SK-N-MC (cell line): ENCODE results near the gene CHST13.

ENCODE experiments used
- DNase-seq: peaks from one replicate; pipeline ENCODE4 v3.0.0-alpha.2; 2011; ENCODE audit warnings: low read depth, low spot score
- H3K27ac ChIP-seq: fragments of 200-600 bp; sonication (generic); 2 replicates; pipeline ENCODE4 v1.5.1; 2016; ENCODE audit warnings: mixed run types
- H3K36me3 ChIP-seq: fragments of 200-600 bp; sonication (generic); 2 replicates; pipeline ENCODE4 v1.6.1; 2017; ENCODE audit warnings: antibody characterized with exemption, low read length, mixed read lengths; ENCODE audit not compliant: insufficient read depth
- H3K4me3 ChIP-seq: fragments of 200-600 bp; sonication (generic); 2 replicates; pipeline ENCODE4 v1.5.1; 2016
- H3K9ac ChIP-seq: fragments of 200-600 bp; sonication (generic); 2 replicates; pipeline ENCODE4 v1.8.0; 2017; ENCODE audit warnings: mixed run types, mixed read lengths; ENCODE audit not compliant: insufficient read length
- H3K9me3 ChIP-seq: fragments of 200-600 bp; sonication (generic); 2 replicates; pipeline ENCODE4 v1.6.1; 2017; ENCODE audit warnings: low read depth, mild to moderate bottlenecking, antibody characterized with exemption, low read length, moderate library complexity, mixed read lengths
- EZH2 ChIP-seq: fragments of 200-600 bp; sonication (generic); IDR thresholded peaks from one replicate; pipeline ENCODE4 v1.6.1; 2017; ENCODE audit warnings: antibody characterized with exemption
- FOXP2 ChIP-seq: optimal IDR thresholded peaks from 2 replicates; pipeline ENCODE3; 2011; ENCODE audit warnings: mild to moderate bottlenecking, moderate library complexity; ENCODE audit not compliant: insufficient read depth; ENCODE audit errors: extremely low read length, control extremely low read depth
- POLR2AphosphoS5 ChIP-seq: IDR thresholded peaks from 2 replicates; pipeline ENCODE4 v1.6.1; 2012; ENCODE audit warnings: mild to moderate bottlenecking, low read depth, low read length, borderline replicate concordance

The CHST13 gene

DNA sequence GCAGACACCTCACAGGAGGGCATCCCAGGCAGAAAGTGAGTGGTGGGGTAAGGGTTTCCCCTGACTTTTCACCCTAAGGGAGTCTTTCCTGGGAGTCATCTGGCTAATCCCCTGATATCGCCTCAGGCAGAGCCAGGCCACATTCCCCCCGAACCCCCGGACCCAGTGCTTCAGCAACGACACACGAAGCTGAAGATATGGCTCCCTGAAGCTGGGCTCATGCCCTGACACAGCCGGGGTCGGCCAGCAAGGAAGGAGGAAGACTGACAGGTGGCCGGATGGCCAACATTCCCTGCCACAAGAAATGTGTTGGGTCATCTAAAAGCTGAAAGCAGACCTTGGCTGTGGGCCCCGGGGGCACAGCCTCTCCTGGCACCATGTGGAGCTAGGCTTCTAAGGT lies 14.4 kb downstream of the CHST13 start:
- Histone ChIP-seq H3K9ac (no peak overlapping the region), H3K36me3 (no peaks in the 10 kb centered on the region), H3K9me3 (no peaks in the 10 kb centered on the region), H3K27ac (no peak overlapping the region), H3K4me3 (no peak overlapping the region)
- TF ChIP-seq EZH2 (no peak), POLR2AphosphoS5 (no peak), FOXP2 (no peak)
- no peak for DNase-seq

DNA sequence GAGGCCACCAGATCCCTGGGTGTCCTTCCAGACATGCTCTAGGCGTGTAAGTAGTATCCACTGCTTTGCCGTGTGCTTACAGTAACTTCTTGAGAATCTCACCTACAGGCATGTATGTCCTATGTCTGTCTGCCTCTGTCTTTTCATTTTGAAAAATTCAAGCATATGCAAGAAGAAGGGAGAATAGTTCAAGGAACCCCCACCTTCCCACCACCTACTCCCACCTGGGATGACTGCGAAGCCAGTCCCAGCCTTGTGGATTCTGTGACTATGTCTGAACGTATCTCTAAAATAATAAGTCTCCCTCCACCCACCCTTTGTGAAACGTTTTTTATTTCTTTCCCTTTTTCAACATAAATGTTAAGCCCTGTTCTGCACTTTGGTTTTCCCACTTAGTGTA lies 15.0 kb downstream of the CHST13 start:
- no peak overlapping the region for H3K9ac ChIP-seq
- no peak overlapping the region for H3K4me3 ChIP-seq
- H3K9me3 ChIP-seq: no peaks in the 10 kb centered on the region
- no peak for DNase-seq
- no peak overlapping the region; the same call in none of the 2 replicates for H3K27ac ChIP-seq
- TF ChIP-seq FOXP2 (no peak), EZH2 (no peak), POLR2AphosphoS5 (no peak)
- no peaks in the 10 kb centered on the region for H3K36me3 ChIP-seq

DNA sequence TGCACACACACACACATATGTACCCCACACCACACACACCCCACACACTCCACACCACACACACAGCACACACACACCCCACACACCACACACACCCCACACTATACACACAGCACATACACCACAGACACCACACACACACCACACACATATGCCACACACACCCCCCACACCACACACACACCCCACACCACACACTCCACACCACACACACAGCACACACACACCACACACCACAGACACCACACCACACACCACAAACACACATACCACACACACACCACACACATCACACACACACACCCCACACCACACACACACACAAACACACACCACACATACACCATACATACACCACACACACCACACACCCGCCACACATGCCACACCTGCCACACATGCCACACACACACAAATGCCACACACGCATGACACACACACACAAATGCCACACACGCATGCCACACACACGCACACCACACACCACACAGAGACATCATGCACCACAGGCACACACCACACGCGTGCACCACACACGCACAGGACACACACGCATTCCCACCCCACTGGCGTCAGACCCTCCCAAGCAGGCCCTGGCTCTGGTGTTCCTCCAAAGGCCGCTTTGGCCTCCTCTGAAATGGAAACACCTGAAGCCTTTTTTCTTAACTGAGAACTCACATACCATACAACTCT lies 15.7 kb downstream of the CHST13 start:
- no peaks in the 10 kb centered on the region for H3K36me3 ChIP-seq
- no peak for DNase-seq
- H3K27ac ChIP-seq: peak overlapping the region; percentile 94
- no peak for TF ChIP-seq POLR2AphosphoS5
- TF ChIP-seq EZH2: no peak
- TF ChIP-seq FOXP2: no peak
- no peak overlapping the region for H3K9ac ChIP-seq
- no peaks in the 10 kb centered on the region for H3K9me3 ChIP-seq
- H3K4me3 ChIP-seq: no peak overlapping the region

DNA sequence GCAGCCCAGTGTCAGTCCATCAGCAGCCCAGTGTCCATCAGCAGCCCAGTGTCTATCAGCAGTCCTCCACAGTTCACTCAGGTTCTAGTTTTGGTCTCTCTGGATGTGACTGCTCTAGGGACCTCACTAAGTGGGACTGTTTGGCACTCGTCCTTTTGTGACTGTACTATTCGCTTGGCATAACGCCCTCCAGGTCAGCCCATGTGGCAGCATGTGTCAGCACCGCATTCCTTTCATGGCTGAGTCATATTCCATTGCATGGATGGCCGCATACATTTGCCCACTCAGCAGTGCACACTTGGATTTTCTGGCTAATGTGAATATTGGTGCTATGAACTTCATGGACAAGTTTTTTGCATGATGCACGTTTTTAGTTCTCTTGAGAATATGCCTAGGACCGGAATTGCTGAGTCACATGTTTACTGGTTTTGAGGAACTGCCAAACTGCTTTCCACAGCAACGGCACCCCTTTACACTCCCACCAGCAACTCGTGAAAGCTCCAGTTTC lies 16.4 kb downstream of the CHST13 start:
- H3K9me3 ChIP-seq: no peaks in the 10 kb centered on the region
- peak overlapping the region; percentile 62 for H3K9ac ChIP-seq
- peak overlapping the region; percentile 38 for H3K4me3 ChIP-seq
- TF ChIP-seq FOXP2 (no peak), EZH2 (no peak), POLR2AphosphoS5 (no peak)
- peak; percentile 65 for DNase-seq
- peak overlapping the region; percentile 94 for H3K27ac ChIP-seq
- no peaks in the 10 kb centered on the region for H3K36me3 ChIP-seq

DNA sequence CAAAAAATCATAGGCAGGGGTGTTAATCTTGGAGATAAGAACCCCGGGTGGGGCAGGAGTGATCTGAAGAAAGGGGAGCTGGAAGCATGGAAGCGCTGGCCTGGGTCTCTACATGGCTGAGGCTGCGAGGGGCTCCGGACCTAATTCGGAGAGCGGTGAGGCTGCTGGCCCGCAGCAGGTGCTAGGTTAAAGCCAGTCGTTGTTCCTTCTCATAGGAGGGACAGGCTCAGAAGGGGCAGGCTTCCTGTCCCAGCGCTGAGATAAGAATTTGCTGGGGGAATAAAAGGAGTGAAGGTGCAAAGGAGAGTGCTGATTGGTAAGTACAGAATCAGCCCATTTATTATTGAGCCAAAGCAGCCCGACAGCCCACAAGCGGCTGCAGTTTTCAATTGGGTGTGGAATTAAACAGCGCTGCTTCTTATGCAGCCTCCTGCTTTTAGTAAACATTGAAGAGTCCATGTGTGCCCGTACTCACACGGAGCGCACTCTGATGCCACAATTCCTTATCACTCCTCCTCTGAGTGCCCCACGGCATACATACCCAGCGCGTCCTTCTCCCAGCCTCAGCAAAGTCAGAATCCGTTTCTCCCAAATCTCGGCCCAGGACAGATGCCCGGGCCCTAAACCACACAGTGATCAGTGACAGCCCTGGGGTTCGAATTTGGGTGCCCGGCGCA lies 17.1 kb downstream of the CHST13 start:
- TF ChIP-seq EZH2: no peak
- TF ChIP-seq POLR2AphosphoS5: no peak
- no peak for TF ChIP-seq FOXP2
- Histone ChIP-seq H3K36me3 (no peaks in the 10 kb centered on the region), H3K27ac (peak overlapping the region; percentile 94), H3K9ac (peak overlapping the region; percentile 62), H3K9me3 (no peaks in the 10 kb centered on the region), H3K4me3 (peak overlapping the region; percentile 38)
- DNase-seq: no peak

DNA sequence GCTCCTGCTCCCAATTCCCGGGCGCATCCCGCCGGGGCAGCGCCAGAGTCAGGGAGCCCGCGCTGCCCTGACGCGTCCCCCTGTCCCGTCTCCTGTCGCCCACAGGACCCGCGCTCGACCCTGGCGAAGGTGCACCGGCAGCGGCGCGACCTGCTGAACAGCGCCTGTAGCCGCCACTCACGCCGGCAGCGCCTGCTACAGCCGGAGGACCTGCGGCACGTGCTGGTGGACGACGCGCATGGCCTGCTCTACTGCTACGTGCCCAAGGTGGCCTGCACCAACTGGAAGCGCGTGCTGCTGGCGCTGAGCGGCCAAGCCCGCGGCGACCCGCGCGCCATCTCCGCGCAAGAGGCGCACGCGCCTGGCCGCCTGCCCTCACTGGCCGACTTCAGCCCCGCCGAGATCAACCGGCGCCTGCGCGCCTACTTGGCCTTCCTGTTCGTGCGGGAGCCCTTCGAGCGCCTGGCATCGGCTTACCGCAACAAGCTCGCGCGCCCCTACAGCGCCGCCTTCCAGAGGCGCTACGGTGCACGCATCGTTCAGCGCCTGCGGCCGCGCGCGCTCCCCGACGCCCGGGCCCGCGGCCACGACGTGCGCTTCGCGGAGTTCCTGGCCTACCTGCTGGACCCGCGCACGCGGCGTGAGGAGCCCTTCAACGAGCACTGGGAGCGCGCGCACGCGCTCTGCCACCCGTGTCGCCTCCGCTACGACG lies 17.8 kb downstream of the CHST13 start:
- H3K9ac ChIP-seq: no peak overlapping the region
- TF ChIP-seq EZH2: no peak
- TF ChIP-seq POLR2AphosphoS5: no peak
- no peak for TF ChIP-seq FOXP2

DNA sequence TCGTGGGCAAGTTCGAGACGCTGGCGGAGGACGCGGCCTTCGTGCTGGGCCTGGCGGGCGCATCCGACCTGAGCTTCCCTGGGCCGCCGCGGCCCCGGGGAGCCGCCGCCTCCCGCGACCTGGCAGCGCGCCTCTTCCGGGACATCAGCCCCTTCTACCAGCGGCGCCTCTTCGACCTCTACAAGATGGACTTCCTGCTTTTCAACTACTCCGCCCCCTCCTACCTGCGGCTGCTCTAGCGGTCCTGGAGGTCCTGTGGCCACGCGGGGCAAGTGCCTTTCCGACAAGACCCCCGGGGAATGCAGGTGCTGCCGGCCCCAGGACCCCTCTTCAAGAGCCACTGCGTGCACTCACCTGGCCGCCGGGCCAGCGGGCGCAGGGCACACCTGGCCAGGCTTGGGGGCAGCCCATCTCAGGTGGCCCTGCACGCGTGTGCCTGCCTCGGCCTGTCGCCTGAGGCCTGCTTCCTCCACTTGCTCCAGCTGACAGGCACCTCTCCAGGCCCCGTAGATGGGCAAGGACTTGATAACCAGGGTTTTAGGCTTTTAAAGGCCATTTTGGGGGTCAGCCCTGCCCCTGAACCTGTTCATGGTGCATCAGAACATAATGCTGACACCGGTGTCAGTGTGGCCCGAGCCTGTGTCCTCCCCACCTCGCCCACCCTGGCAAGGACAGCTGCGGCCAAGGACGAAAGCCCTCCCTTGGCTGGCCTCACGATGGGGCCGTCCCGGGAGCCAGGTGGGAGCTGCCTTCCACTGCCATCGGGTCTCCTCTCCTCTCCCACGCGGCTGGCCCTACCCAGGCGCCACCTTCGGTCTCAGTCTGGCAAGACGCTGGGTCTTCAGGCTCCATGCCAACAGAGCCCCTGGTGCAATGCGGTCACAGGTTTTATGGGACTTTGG lies 18.6 kb downstream of the CHST13 start:
- Histone ChIP-seq H3K4me3 (no peak overlapping the region), H3K27ac (no peak overlapping the region), H3K9me3 (no peaks in the 10 kb centered on the region), H3K36me3 (no peaks in the 10 kb centered on the region), H3K9ac (no peak overlapping the region)
- no peak for TF ChIP-seq FOXP2
- no peak for TF ChIP-seq EZH2
- no peak for TF ChIP-seq POLR2AphosphoS5
- no peak for DNase-seq

More for the DNA sequence above, 17.8 kb downstream of the CHST13 start:
- Histone ChIP-seq H3K36me3 (no peaks in the 10 kb centered on the region), H3K27ac (0 out of 2 replicates have a peak overlapping the region, but pooled peaks have one; percentile 94), H3K4me3 (no peak overlapping the region), H3K9me3 (no peaks in the 10 kb centered on the region)
- DNase-seq: no peak

DNA sequence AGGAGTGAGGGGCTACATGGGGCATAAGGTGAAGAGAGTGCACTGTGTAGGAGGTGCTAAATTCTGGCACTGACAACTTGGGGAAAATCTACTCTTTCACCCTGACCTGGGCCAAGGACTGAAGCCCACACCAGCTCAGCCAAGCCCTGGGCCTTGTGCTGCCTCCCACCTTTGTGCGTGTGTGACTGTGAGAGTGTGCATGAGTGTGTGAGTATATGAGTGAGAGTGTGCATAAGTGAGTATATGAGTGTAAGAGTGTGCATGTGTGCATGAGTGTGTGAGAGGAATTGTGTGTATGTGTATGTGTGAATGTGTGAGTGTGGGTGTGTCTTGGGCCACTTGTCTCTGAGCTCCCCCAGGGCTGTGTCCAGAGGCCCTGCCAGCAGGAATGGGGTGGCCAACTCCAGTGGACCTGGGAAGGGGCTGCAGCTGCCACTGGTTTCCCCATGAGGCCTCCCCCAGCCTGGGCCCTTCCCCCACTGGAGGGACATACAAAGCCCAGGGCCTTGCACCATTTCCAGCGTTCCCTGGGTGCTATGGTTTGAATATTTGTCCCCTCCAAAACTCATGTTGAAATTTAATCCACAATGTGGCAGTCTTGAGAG lies 19.6 kb downstream of the CHST13 start:
- TF ChIP-seq POLR2AphosphoS5: no peak
- TF ChIP-seq EZH2: no peak
- TF ChIP-seq FOXP2: no peak
- H3K9me3 ChIP-seq: no peaks in the 10 kb centered on the region
- no peaks in the 10 kb centered on the region for H3K36me3 ChIP-seq
- DNase-seq: no peak
- H3K4me3 ChIP-seq: no peak overlapping the region
- H3K9ac ChIP-seq: no peak overlapping the region
- no peak overlapping the region for H3K27ac ChIP-seq
